ENCODE results near the gene NEU3. TPM values are rescaled to one million over a fixed set of nuclear protein-coding genes. Genes with fewer than 3 reads are reported as not detected.

NEU3 gene, protein sequence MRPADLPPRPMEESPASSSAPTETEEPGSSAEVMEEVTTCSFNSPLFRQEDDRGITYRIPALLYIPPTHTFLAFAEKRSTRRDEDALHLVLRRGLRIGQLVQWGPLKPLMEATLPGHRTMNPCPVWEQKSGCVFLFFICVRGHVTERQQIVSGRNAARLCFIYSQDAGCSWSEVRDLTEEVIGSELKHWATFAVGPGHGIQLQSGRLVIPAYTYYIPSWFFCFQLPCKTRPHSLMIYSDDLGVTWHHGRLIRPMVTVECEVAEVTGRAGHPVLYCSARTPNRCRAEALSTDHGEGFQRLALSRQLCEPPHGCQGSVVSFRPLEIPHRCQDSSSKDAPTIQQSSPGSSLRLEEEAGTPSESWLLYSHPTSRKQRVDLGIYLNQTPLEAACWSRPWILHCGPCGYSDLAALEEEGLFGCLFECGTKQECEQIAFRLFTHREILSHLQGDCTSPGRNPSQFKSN
- total RNA-seq = 5.6 and 8.7 TPM in 2 replicates

DNA sequence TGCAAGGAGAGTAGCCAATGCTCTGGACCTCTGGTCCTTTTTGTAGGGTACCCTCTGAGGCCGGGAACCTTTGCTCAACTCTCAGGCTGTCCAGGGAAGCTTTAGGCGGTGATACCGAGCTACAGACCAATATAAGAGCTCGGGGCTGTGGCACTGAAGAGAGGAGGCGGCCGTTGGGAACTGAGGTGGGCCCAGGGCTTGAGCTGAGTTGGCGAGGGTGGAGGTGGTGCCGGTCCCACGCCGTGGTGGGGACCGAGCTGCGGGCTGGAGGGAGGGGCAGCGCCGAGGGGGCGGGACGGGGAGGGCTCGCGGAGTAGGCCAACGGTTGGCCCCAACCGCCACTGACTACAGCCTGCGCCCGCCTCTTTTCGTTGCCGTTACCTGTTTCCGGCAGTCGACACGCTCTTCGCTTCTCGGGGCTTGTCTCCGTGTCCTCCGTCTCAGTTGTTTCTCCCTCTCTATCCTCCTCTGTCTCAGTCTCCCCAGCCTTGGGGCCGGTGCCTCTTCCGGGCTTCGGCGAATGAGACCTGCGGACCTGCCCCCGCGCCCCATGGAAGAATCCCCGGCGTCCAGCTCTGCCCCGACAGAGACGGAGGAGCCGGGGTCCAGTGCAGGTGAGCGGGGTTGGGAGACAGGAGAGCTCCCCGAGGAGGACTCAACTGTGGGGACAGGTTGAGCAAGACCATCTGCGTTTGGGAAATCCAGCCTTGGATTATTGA, at the start of gene NEU3:
NEU3 (plus strand) TSS at position 393 of the 719 bp plus-strand sequence; CDS start at position 521, 128 bp downstream.
- TF ChIP-seq, protein P1, sequence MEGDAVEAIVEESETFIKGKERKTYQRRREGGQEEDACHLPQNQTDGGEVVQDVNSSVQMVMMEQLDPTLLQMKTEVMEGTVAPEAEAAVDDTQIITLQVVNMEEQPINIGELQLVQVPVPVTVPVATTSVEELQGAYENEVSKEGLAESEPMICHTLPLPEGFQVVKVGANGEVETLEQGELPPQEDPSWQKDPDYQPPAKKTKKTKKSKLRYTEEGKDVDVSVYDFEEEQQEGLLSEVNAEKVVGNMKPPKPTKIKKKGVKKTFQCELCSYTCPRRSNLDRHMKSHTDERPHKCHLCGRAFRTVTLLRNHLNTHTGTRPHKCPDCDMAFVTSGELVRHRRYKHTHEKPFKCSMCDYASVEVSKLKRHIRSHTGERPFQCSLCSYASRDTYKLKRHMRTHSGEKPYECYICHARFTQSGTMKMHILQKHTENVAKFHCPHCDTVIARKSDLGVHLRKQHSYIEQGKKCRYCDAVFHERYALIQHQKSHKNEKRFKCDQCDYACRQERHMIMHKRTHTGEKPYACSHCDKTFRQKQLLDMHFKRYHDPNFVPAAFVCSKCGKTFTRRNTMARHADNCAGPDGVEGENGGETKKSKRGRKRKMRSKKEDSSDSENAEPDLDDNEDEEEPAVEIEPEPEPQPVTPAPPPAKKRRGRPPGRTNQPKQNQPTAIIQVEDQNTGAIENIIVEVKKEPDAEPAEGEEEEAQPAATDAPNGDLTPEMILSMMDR (IDR thresholded peaks at IDR 0.05; ENCODE audit: insufficient read depth, low read length, severe bottlenecking) = no peak
- peak; percentile 71 for DNase-seq (ENCODE audit: low read depth)
- Histone ChIP-seq H3K4me3 (ENCODE audit: low read depth, low read length) (peak within 1 kb of the TSS; percentile 48), H3K27me3 (ENCODE audit: control insufficient read depth, insufficient read depth, low read length) (no peaks in the 10 kb centered on the region), H3K36me3 (ENCODE audit: control insufficient read depth, insufficient read depth, low read length) (no peaks in the 10 kb centered on the region)
- FAIRE-seq = no peak

DNA sequence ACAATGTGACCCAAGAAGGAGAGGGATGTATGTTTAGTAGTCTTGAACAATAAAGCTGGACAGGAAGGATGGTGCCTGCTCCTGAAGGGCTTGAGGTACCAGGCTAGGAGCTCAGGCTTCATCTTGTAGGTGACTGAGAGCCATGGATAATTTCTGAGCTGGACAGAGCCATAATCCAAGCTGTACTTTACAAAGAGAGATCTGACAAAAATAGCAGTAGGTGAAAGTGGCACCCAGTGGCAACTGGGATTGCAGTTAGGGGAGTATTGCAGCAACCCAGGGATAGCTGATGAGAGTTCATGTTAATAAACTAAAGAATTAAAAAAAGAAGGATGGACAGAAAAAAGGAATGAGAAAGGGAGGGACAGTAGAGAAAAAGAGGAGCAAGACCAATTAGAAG, 47.2 kb upstream of the NEU3 start:
- FAIRE-seq (no peak), DNase-seq (ENCODE audit: low read depth) (no peak)
- H3K36me3 ChIP-seq (ENCODE audit: control insufficient read depth, insufficient read depth, low read length) = peaks cover under 1% of the 10 kb centered on the region
- no peak overlapping the region for H3K4me3 ChIP-seq (ENCODE audit: low read depth, low read length)
- TF ChIP-seq, protein P1 (IDR thresholded peaks at IDR 0.05; ENCODE audit: insufficient read depth, low read length, severe bottlenecking) = peak; percentile 3
- no peaks in the 10 kb centered on the region for H3K27me3 ChIP-seq (ENCODE audit: control insufficient read depth, insufficient read depth, low read length)

DNA sequence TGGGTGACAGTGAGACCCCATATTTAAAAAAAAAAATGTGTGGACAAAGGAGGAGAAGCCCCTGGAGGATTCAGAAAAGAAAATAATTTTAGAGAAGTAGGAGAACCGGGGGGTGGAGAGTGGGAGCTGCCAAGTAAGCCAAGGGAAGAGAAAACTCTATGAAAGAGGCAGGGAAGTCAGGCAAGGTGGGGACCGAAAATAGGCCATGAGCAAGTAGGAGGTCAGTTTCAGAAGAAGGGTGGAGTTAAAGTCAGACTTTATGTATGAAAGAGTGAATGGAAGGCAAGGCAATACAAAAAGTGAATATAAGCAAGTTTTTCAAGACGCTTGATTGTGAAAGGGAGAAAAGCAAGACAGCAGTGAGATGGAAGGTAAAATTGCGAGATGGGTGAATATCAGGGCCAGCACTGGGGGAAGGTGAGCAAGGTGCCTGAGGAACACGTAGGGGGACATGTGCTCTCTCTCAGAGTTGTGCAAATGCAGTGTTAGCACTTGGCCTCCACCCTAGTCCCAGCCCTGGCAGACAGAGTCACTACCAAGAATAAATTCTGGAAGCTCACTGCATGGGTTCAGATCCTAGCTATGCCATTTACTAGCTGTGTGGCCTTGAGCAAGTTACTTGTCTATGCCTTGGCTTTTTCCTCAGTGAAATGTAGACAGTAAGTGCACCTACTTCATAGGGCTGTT, 46.5 kb upstream of the NEU3 start:
- Histone ChIP-seq H3K4me3 (ENCODE audit: low read depth, low read length) (no peak overlapping the region), H3K36me3 (ENCODE audit: control insufficient read depth, insufficient read depth, low read length) (no peaks in the 10 kb centered on the region), H3K27me3 (ENCODE audit: control insufficient read depth, insufficient read depth, low read length) (no peaks in the 10 kb centered on the region)
- FAIRE-seq (no peak), DNase-seq (ENCODE audit: low read depth) (no peak)
- TF ChIP-seq, protein P1 (IDR thresholded peaks at IDR 0.05; ENCODE audit: insufficient read depth, low read length, severe bottlenecking) = no peak

DNA sequence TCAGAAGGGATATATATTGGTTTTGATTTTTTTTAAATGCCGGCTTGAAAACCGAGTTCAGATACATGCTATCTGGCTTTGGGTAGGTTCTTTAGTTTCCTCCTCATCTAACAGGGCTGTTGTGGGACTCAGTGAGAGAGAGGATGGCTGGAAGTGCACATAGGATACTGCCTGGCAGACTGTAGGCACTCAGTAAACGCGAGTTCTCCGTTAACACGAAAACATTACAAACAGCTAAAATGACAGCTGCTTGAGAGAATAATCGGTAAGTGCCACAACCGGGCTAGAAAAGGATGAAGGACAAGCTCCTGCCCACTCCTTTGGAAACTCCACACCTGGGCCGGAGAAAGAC, 40.2 kb upstream of the NEU3 start:
- H3K4me3 ChIP-seq (ENCODE audit: low read depth, low read length) = peak overlapping the region; percentile 93
- H3K36me3 ChIP-seq (ENCODE audit: control insufficient read depth, insufficient read depth, low read length) = peaks cover 1% of the 10 kb centered on the region
- FAIRE-seq (no peak), DNase-seq (ENCODE audit: low read depth) (no peak)
- no peaks in the 10 kb centered on the region for H3K27me3 ChIP-seq (ENCODE audit: control insufficient read depth, insufficient read depth, low read length)
- TF ChIP-seq, protein P1 (IDR thresholded peaks at IDR 0.05; ENCODE audit: insufficient read depth, low read length, severe bottlenecking) = no peak

DNA sequence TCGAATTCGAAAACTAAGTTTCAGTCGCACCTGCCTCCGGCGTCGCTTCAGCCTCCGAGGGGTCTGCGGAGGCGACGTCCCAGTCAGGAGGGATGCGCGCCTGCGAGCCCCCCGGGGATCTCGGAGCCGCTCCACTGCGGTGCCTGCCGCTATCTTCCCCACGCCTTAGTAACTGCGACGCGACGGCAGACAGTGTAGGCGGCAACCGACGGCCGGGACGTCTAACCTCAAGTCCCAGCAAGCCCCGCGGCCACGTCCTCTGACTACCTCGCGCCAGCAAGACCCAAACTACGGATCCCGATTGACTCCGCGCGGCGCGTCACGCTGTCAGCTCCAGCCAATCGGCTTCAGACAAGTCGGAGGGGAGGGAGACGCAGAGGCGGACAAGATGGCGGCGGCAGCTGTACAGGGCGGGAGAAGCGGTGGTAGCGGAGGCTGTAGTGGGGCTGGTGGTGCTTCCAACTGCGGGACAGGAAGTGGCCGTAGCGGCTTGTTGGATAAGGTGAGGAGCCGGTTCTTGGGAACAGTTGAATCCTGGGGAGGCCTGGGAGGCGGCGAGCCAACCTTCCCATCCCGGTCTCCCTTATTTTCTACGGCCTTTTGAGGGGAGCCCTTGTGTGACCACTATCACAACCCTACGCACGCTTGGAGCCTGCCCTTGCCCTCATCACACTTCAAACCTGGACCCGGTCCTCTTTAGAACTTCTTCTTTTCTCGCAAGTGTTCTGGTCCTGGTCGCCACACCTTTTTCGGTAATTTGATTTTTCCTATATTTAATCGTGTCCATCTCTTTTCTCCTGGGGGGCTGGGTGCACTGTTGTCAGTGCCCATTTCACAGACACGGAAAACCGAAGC, 39.6 kb upstream of the NEU3 start, which contains the start of the genes SPCS2 and XRRA1:
SPCS2 (plus strand) TSS at position 369 of the 855 bp plus-strand sequence; CDS start at position 389, 20 bp downstream.
XRRA1 (minus strand) TSS at position 194 of the 855 bp plus-strand sequence. CDS start 8,213 bp downstream, outside the sequence.
- peak; percentile 96 for DNase-seq (ENCODE audit: low read depth)
- Histone ChIP-seq H3K27me3 (ENCODE audit: control insufficient read depth, insufficient read depth, low read length) (no peaks in the 10 kb centered on the region), H3K4me3 (ENCODE audit: low read depth, low read length) (peak within 1 kb of the TSS; percentile 93), H3K36me3 (ENCODE audit: control insufficient read depth, insufficient read depth, low read length) (peaks cover 2% of the 10 kb centered on the region)
- TF ChIP-seq, protein P1 (IDR thresholded peaks at IDR 0.05; ENCODE audit: insufficient read depth, low read length, severe bottlenecking) = no peak
- FAIRE-seq = peak; percentile 91
